ENCODE measurements around the gene GTF2F2. TPM values are rescaled to one million over a fixed set of nuclear protein-coding genes. Genes with fewer than 3 reads are reported as not detected.

Gene GTF2F2, protein sequence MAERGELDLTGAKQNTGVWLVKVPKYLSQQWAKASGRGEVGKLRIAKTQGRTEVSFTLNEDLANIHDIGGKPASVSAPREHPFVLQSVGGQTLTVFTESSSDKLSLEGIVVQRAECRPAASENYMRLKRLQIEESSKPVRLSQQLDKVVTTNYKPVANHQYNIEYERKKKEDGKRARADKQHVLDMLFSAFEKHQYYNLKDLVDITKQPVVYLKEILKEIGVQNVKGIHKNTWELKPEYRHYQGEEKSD
- polyA plus RNA-seq (ENCODE audit: low read depth in 6 of 6), result 10 to 100 TPM in 3 of 6 donors, 1 to 10 TPM in 3; 3.1 to 13.0 (median 10.2) TPM

DNA sequence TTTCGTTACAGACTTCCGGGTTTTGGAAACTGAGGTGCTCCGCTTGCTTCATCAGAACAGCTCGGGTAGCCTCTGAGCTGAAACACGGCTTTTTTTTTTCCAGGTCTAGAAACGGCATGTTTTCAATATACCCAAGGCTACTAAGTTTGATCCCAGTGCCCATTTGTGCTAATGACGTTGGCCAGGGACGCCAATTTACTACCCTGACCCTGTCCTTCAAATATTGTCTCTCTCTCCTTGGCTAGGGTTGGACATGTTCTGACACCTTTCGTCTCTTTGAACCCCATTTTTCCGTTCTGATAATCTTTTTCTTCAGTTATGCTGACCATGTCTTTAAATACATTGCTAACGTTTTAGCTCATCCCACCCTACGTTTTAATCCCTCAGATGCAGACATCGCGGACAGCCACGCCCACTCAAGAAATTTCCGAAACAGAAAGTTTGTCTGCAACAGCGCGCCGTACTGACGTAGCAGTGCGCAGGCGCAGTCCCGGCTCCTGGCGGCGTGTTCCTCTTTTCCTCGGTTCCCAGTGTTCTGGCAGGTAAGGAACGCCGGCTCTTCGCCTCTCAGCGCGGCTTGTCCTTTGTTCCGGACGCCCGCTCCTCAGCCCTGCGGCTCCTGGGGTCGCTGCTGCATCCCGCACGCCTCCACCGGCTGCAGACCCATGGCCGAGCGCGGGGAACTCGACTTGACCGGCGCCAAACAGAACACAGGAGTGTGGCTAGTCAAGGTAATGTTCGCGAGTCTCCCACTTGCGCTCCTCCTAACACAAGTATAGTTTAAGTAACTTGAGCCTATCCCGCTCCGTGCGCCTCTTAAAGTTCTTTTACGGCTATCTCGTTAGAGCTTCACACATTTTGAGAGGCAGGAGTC lies at the start of gene GTF2F2:
Gene GTF2F2 (plus strand): TSS at position 520 of the 874 bp plus-strand sequence. CDS start 146 bp downstream, at position 666.
- DNase-seq, result peak; percentile 90
- no peaks in the 10 kb centered on the region for H3K9me3 Mint-ChIP-seq
- ATAC-seq (ENCODE audit: low read depth in 2 of 2), result peak; percentile 69 to 80
- H3K36me3 Mint-ChIP-seq, result no peaks in the 10 kb centered on the region
- H3K4me3 Mint-ChIP-seq, result no peak within 1 kb of the TSS
- peaks cover 5 to 24% (median 7%) of the 10 kb centered on the region in 3 donors for H3K4me1 Mint-ChIP-seq
- H3K27ac Mint-ChIP-seq, result no peak within 1 kb of the TSS
- H3K27me3 Mint-ChIP-seq, result no peaks in the 10 kb centered on the region

DNA sequence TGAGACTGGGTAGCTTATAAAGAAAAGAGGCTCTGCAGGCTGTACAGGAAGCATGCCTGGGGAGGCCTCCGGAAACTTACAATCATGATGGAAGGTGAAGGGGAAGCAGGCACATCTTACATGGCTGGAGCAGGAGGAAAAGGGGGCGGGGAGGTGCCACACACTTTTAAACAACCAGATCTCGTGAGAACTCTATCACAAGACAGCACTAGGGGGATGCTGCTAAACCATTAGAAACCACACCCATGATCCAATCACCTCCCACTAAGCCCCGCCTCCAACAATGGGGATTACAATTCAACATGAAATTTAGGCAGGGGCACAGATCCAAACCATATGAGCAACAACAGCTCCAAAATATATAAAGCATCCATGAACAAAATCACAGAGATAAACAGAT lies 46.5 kb upstream of the GTF2F2 start:
- Mint-ChIP-seq H3K36me3 (no peaks in the 10 kb centered on the region), H3K27ac (peak overlapping the region in 1 of 6 donors; percentile 2)
- no peak for ATAC-seq (ENCODE audit: low read depth in 2 of 2)

DNA sequence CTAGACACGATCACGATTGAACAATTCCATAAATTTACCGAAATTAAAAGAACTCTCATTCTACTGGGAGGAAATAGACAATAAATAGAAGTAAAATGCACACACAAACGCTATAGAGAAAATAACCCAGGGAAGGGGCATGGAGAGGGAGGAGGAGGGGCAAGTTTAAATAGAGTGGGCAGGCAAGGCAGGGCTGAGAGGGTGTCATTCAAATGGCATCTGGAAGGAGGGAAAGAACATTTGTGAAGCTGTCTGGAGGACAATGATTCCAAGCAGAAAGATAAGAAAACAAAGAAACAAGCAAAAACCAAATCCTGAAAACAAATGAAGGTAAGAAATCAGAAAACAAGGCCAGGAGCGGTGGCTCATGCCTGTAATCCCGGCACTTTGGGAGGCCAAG lies 45.6 kb upstream of the GTF2F2 start:
- no peak overlapping the region for H3K4me3 Mint-ChIP-seq
- H3K36me3 Mint-ChIP-seq, result no peaks in the 10 kb centered on the region
- peaks cover 7 to 29% (median 13%) of the 10 kb centered on the region in 3 donors for H3K27me3 Mint-ChIP-seq
- peak overlapping the region in 1 of 6 donors; percentile 12 for H3K27ac Mint-ChIP-seq
- H3K9me3 Mint-ChIP-seq, result peaks cover 0 to 2% (median 0%) of the 10 kb centered on the region in 7 donors
- ATAC-seq (ENCODE audit: low read depth in 2 of 2) (no peak), DNase-seq (no peak)
- H3K4me1 Mint-ChIP-seq, result no peaks in the 10 kb centered on the region

More for the DNA sequence above, 46.5 kb upstream of the GTF2F2 start:
- Mint-ChIP-seq H3K27me3 (peaks cover 7 to 29% (median 13%) of the 10 kb centered on the region in 3 donors), H3K9me3 (peaks cover 0 to 2% (median 0%) of the 10 kb centered on the region in 7 donors), H3K4me3 (no peak overlapping the region), H3K4me1 (no peaks in the 10 kb centered on the region)
- DNase-seq, result no peak

DNA sequence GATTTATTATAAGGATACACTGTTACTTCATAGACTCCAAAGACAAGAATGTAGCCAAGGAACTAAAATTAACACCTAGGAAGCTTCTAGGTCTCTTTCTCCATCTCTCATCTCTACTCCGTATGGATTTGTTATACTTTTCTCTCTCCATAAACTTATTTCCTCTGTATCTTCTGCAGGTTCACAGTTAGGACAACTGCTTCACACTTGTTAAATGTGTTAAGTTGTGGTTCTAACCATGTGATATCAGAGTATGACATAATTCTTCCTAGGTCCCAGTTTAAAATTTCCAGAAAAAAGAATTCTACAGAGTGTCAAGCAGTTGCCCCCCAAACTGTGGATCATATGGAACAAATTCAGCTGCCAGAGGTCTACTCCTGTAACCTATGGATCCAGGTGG lies 42.3 kb upstream of the GTF2F2 start:
- Mint-ChIP-seq H3K27me3 (peaks cover 4 to 22% (median 12%) of the 10 kb centered on the region in 3 donors), H3K9me3 (peaks cover 0 to 2% (median 0%) of the 10 kb centered on the region in 7 donors), H3K4me1 (no peaks in the 10 kb centered on the region), H3K4me3 (no peak overlapping the region), H3K27ac (no peak overlapping the region), H3K36me3 (no peaks in the 10 kb centered on the region)
- DNase-seq, result no peak
- no peak for ATAC-seq (ENCODE audit: low read depth in 2 of 2)

DNA sequence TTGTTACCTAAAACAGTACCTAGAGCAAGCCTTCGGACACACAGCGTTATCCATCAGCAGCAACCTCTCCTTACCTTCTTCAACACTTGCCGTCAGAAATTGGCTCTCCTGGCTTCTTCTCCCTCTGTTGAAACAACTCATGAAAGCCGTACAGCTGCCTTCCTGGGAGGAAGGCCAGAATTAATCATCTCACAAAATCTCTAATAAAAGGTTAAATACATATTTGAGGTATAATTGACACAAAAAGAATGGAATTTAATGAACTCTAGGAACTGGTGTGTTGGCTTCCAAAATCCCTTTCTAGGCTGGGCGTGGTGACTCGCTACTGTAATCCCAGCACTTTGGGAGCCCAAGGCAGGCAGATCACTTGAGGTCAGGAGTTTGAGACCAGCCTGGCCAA lies 37.3 kb upstream of the GTF2F2 start:
- peak overlapping the region in 1 of 6 donors; percentile 62 for H3K27ac Mint-ChIP-seq

DNA sequence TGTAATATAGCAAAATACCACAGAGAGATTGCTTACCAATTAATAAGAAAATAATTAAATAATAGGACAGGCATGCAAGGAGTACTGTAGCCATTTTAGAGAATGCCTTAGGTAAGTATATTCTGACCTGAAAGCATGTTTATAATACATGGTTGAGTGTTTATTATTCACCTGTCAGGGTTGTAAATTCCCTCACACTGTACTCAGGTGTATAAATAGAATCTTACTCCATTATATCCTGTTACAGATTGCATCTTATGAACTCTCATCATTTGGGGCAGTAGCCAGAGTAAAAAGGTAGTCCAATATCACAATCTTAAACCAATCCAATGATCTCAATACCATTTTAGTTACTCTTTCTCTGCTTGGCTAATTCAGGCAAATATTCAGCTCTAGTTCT lies 35.8 kb upstream of the GTF2F2 start:
- no peaks in the 10 kb centered on the region for H3K36me3 Mint-ChIP-seq
- no peaks in the 10 kb centered on the region for H3K9me3 Mint-ChIP-seq
- no peaks in the 10 kb centered on the region for H3K4me1 Mint-ChIP-seq

More for the DNA sequence above, 37.3 kb upstream of the GTF2F2 start:
- H3K36me3 Mint-ChIP-seq, result no peaks in the 10 kb centered on the region
- no peaks in the 10 kb centered on the region for H3K9me3 Mint-ChIP-seq
- no peaks in the 10 kb centered on the region for H3K4me1 Mint-ChIP-seq
- peaks cover 0 to 8% (median 5%) of the 10 kb centered on the region in 3 donors for H3K27me3 Mint-ChIP-seq
- H3K4me3 Mint-ChIP-seq, result no peak overlapping the region
- DNase-seq, result no peak
- ATAC-seq (ENCODE audit: low read depth in 2 of 2), result no peak

DNA sequence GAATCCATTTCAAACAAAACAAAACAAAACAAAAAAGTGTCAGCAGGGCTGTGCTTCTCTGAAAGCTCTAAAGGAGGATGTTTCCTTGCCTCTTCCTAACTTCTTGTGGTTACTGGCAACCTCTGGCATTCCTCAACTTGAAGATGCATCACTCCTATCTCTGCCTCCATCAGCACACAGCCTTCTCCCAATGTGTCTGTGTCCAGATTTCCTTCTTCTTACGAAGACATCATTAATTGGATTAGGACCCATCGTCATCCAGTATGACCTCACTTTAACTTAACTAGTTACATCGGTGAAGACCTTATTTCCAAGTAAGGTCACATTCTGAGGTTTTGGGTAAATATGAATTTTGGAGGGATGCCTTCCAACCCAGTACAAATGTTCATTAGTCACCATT lies 33.8 kb upstream of the GTF2F2 start:
- Mint-ChIP-seq H3K27ac (no peak overlapping the region), H3K36me3 (no peaks in the 10 kb centered on the region), H3K9me3 (no peaks in the 10 kb centered on the region), H3K4me3 (no peak overlapping the region), H3K27me3 (peaks cover 0 to 15% (median under 1%) of the 10 kb centered on the region in 3 donors), H3K4me1 (no peaks in the 10 kb centered on the region)
- ATAC-seq (ENCODE audit: low read depth in 2 of 2), result no peak
- no peak for DNase-seq

More for the DNA sequence above, 35.8 kb upstream of the GTF2F2 start:
- no peak for ATAC-seq (ENCODE audit: low read depth in 2 of 2)
- peaks cover 0 to 8% (median 0%) of the 10 kb centered on the region in 3 donors for H3K27me3 Mint-ChIP-seq
- no peak overlapping the region for H3K4me3 Mint-ChIP-seq
- DNase-seq, result no peak
- no peak overlapping the region for H3K27ac Mint-ChIP-seq

DNA sequence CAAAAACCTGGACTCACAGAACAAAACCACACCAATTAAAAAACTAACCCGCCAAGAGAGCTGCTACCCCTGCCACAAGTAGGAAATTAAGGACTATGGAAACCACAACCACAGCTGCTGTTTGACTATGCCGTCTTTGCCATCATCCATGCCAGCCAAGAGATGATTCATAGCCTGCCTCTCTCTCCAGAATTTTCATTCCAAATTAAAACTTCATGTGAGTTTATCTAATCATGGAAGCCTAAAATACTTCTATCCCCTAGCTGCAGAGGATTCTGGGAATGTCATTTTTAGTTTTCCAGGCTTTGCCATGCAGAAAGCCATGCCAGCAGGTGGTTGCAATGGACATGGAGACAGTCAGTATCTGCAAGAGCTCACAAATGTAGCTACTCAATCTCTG lies 27.6 kb upstream of the GTF2F2 start:
- Mint-ChIP-seq H3K27ac (no peak overlapping the region), H3K4me3 (no peak overlapping the region), H3K4me1 (no peaks in the 10 kb centered on the region), H3K36me3 (no peaks in the 10 kb centered on the region), H3K9me3 (no peaks in the 10 kb centered on the region), H3K27me3 (peaks cover 0 to 7% (median 5%) of the 10 kb centered on the region in 3 donors)
- no peak for ATAC-seq (ENCODE audit: low read depth in 2 of 2)
- no peak for DNase-seq

DNA sequence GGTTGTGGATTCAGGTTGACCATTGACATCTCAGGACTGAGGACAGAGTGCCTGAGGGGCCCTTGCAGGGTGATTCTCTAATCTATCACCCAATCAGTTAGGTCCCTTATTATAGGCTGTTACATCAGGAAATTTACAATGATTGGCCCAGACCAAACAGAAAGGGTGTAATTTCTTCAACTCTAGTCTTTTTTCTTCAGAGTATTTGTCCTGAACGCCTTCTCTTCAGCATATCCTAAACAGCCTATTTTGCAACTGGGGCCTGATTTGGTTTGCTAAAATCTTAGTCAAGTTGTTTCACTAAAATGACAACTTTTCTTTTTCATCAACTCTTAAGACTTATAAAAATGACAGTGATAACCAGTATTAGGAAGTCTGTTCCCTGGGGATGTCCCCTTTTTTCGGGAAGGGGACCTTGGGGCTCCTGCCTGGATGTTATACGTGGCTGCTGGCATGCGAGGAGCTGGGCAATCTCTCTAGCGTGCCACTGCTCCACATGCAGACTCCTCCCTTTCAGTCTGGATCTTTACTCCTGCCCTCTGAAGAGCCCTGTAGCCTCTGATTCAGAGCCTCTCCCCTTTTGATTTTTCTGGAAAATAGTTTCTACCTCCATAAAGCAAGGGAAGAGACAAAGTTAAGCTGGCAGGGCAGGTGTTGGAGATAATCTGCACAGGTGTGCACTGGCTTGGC lies 19.6 kb upstream of the GTF2F2 start:
- DNase-seq (no peak), ATAC-seq (ENCODE audit: low read depth in 2 of 2) (no peak)
- Mint-ChIP-seq H3K27me3 (peaks cover 0 to 6% (median 6%) of the 10 kb centered on the region in 3 donors), H3K27ac (no peak overlapping the region), H3K36me3 (no peaks in the 10 kb centered on the region), H3K4me1 (no peaks in the 10 kb centered on the region), H3K4me3 (no peak overlapping the region), H3K9me3 (no peaks in the 10 kb centered on the region)

DNA sequence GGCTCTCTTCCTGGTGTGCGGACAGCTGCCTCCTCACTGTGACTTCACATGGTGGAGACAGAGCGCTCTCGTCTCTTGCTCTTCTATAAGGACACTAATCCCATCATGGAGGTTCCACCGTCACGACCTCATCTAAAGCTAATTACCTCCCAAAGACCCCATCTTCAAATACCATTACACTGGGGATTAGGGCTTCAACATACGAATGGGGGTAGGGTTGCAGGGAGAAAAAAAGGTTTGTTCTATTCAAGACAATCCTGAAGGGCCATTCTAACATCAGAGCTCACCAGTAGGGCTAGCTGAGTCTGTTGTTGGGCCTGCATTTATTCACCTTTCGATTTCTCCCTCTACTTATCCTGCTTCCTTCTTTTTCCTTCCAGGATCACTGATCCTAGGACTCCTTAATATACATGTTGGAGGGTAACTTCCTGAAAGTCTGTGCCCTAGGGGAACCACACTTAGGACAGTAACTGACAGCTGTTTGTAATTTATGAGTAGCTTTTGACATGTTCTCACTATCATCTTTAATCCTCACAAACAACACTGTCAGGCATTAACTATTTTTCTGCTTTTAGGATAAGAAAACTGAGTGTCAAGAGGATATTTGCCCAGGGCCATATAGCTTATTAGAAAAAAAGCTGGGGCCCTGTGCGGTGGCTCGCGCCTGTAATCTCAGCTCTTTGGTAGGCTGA lies 18.8 kb upstream of the GTF2F2 start:
- Mint-ChIP-seq H3K4me3 (no peak overlapping the region), H3K27ac (no peak overlapping the region), H3K27me3 (peaks cover 4 to 13% (median 6%) of the 10 kb centered on the region in 3 donors)

DNA sequence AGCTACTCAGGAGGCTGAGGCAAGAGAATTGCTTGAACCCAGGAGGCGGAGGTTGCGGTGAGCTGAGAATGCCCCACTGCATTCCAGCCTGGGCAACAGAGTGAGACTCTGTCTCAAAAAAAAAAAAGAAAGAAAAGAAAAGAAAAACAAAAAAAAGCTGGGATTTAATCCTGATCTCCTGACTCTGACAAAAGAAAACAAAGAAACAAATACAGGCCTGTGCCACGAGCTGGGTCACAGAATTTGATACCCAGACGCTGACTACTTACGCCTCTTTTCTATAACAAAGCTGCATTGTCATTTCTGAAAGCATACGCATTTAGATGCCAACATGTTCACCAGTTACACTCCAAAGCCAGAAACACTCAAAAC lies 18.2 kb upstream of the GTF2F2 start:
- Mint-ChIP-seq H3K4me1 (no peaks in the 10 kb centered on the region), H3K4me3 (no peak overlapping the region)
- no peak for ATAC-seq (ENCODE audit: low read depth in 2 of 2)

More for the DNA sequence above, 18.8 kb upstream of the GTF2F2 start:
- ATAC-seq (ENCODE audit: low read depth in 2 of 2), result no peak
- no peak for DNase-seq
- Mint-ChIP-seq H3K9me3 (no peaks in the 10 kb centered on the region), H3K4me1 (no peaks in the 10 kb centered on the region), H3K36me3 (no peaks in the 10 kb centered on the region)

DNA sequence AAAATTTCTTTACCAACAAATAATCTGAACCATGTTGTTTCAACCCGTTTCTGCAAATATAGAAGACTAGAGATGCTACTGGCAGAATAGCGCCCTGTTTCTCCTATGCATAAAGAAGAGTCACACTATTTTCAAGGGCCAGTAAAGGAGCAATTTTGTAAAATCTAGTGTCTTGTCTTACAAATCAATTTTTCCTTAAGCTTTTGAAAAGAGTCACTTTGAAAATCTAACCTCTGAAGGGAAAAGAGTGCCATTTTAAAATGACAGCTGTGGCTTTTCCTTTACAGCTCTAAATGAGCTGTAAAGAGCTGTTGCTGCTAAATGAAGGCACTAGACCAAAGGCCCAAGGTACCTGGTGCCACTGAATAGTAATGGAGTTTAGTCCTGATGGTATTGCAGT lies 16.9 kb upstream of the GTF2F2 start:
- DNase-seq, result no peak
- H3K4me3 Mint-ChIP-seq, result no peak overlapping the region

More for the DNA sequence above, 18.2 kb upstream of the GTF2F2 start:
- Mint-ChIP-seq H3K9me3 (peaks cover 0 to 2% (median 0%) of the 10 kb centered on the region in 7 donors), H3K27ac (no peak overlapping the region), H3K27me3 (peaks cover 6 to 18% (median 10%) of the 10 kb centered on the region in 3 donors), H3K36me3 (no peaks in the 10 kb centered on the region)
- DNase-seq, result no peak

DNA sequence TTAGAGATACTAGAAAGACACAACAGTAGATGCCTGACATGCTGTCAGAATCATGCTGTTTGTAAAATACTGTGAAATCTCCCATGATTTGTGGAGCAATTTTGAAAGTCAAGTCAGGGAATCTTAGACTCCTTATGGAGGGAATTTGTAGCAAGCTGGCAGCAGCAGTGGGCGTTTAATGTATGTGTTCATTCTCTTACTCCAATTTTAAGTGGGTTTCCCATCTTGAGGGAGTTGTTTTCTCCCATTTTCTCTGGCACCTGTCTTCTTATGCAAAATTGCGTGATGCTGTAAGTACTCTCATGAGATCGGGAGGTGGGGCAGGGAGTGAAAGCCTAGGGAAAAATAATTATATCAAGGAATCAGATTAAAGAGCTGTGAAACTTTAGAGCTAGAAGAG lies 16.0 kb upstream of the GTF2F2 start:
- no peaks in the 10 kb centered on the region for H3K36me3 Mint-ChIP-seq
- ATAC-seq (ENCODE audit: low read depth in 2 of 2) (no peak), DNase-seq (no peak)
- H3K4me1 Mint-ChIP-seq, result no peaks in the 10 kb centered on the region
- H3K9me3 Mint-ChIP-seq, result peaks cover 0 to 2% (median 0%) of the 10 kb centered on the region in 7 donors
- H3K27ac Mint-ChIP-seq, result no peak overlapping the region
- H3K4me3 Mint-ChIP-seq, result no peak overlapping the region
- peaks cover 10 to 22% (median 20%) of the 10 kb centered on the region in 3 donors for H3K27me3 Mint-ChIP-seq

More for the DNA sequence above, 16.9 kb upstream of the GTF2F2 start:
- H3K4me1 Mint-ChIP-seq, result no peaks in the 10 kb centered on the region
- peaks cover 6 to 18% (median 13%) of the 10 kb centered on the region in 3 donors for H3K27me3 Mint-ChIP-seq
- H3K27ac Mint-ChIP-seq, result no peak overlapping the region
- peaks cover 0 to 2% (median 0%) of the 10 kb centered on the region in 7 donors for H3K9me3 Mint-ChIP-seq
- no peaks in the 10 kb centered on the region for H3K36me3 Mint-ChIP-seq
- no peak for ATAC-seq (ENCODE audit: low read depth in 2 of 2)
